HFF-Myc (cell line): ENCODE results near the gene CRY1.

Experiments
- DNase-seq: peaks from one replicate; pipeline ENCODE4 v3.0.0-alpha.2; 2011; ENCODE audit warnings: low read depth; ENCODE audit errors: extremely low read depth
- H3K4me3 ChIP-seq: replicated peaks from 2 replicates; pipeline ENCODE4 v1.5.1; 2011; ENCODE audit warnings: low read depth, mild to moderate bottlenecking, control low read depth, low read length
- CTCF ChIP-seq: IDR thresholded peaks from 2 replicates; pipeline ENCODE4 v1.5.1; 2012; ENCODE audit warnings: mild to moderate bottlenecking, low read depth, low read length, control low read depth; ENCODE audit errors: missing control alignments

The CRY1 gene

GRCh38 chr12:107103097-107103496, 9.7 kb upstream of the CRY1 start:
- no peak for TF ChIP-seq CTCF
- no peak overlapping the region for H3K4me3 ChIP-seq
- DNase-seq = no peak

GRCh38 chr12:107102294-107102693, 8.9 kb upstream of the CRY1 start:
- no peak for DNase-seq
- no peak overlapping the region for H3K4me3 ChIP-seq
- no peak for TF ChIP-seq CTCF

- DNase-seq = no peak
- no peak for TF ChIP-seq CTCF
- H3K4me3 ChIP-seq = no peak overlapping the region
Measured at GRCh38 chr12:107101651-107102050, 8.3 kb upstream of the CRY1 start.

DNA sequence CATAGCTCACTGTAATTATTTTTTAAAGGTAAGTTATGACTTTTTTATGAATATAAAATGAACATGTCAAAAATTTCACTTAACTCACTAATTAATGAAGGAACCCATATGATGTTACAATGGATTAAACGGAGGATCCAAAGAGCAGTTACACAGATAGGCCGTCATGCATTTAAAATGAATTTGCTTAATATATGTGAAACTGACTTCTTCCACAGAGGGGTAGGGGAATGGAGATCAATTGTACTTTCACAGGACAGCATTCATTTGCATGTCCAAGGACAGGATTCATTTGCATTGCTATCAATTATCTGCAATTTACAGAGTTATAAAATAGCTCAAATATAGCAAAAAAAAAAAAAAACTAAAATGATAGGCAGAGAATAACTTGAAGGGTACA, 6.6 kb upstream of the CRY1 start:
- no peak for DNase-seq
- no peak overlapping the region for H3K4me3 ChIP-seq
- TF ChIP-seq CTCF = no peak

DNA sequence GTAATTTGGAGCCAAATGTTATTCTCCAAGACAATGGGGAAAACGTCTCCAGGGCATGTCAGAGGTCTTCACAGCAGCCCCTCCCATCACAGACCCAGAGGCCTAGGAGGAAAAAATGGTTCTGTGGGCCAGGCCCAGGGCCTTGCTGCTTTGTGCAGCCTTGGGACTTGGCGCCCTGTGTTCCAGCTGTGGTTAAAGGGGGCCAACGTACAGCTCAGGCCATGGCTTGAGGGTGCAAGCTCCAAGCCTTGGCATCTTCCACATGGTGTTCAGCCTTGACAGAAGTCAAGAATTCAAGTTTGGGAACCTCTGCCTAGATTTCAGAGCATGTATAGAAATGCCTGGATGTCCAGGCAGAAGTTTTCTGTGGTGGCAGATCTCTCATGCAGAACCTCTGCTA, 3.2 kb upstream of the CRY1 start:
- DNase-seq = no peak
- no peak for TF ChIP-seq CTCF
- no peak overlapping the region for H3K4me3 ChIP-seq

DNA sequence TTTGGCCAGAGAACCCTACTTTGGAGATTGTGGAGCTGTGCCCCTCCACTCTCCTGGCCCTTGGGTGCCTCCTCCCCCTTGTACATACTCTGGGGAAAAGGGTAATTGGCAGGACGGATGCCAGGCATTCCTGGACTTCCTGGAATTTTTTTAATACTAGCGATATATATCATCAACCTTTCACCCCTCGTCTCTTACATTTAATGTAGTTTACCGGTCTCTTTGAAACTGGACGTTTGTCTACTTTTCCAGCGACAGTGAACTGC, 767 bp upstream of the CRY1 start:
- no peak for DNase-seq
- H3K4me3 ChIP-seq = peak overlapping the region; percentile 90
- TF ChIP-seq CTCF = no peak

DNA sequence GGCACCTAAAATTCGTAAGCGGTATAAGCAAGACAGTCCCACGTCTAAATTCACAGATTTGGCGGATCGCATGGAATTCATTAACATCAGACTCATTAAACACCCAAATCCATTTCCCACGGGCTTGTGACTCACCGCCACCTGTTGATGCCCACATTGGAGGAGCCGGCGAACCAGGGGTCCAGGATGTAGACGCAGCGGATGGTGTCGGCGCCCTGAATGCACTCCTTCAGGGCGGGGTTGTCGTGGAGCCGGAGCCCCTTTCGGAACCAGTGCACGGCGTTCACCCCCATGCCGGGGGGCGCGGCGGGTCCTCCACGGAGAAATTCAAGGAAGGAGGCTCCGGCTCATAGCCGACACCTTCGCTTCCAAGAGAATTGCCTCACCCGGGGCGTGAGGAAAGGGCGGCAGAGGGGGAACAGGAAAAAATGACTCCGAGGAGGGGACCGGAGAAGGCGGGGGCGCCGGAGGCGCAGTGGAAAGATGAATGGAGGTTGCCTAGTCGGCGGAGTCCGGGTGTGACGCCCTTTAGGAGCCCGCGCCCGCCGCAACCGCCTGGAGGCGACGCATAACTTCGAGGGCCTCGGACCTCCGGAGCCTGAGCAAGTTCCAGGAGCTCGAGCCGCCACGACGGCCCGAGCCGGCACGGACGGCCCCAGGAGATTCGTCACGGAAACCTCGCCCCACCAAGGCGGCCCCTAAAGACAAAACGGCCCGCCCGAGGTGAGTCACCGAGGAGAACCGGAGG, 506 bp downstream of the CRY1 start:
- DNase-seq = no peak
- TF ChIP-seq CTCF = no peak

More for the DNA sequence above, 506 bp downstream of the CRY1 start:
- peak overlapping the region; percentile 90 for H3K4me3 ChIP-seq
